ENCODE data around the gene ZNF175.

ZNF175 gene

GRCh38 chr19:51614789-51615188, 43.7 kb downstream of the ZNF175 start:
- ChIA-PET POLR2A (no interaction called here), CTCF (no interaction called here)
- no peak for TF ChIP-seq LEF1 (IDR thresholded peaks at IDR 0.05; ENCODE audit: borderline replicate concordance)
- no peak for TF ChIP-seq SUZ12 (IDR thresholded peaks at IDR 0.05)
- TF ChIP-seq ZNF384 (IDR thresholded peaks at IDR 0.05), result no peak
- no peak for TF ChIP-seq ELF4 (IDR thresholded peaks at IDR 0.05)
- no peak for TF ChIP-seq CTBP1 (IDR thresholded peaks at IDR 0.05; ENCODE audit: borderline replicate concordance)
- no peak for TF ChIP-seq HDGF (IDR thresholded peaks at IDR 0.05; ENCODE audit: borderline replicate concordance)
- TF ChIP-seq FOXA1 (IDR thresholded peaks at IDR 0.05), result no peak
- TF ChIP-seq ARNT (IDR thresholded peaks at IDR 0.05), result no peak
- no peak for TF ChIP-seq FOXK2 (IDR thresholded peaks at IDR 0.05)
- TF ChIP-seq NFRKB (IDR thresholded peaks at IDR 0.05), result no peak
- TF ChIP-seq, protein P1, sequence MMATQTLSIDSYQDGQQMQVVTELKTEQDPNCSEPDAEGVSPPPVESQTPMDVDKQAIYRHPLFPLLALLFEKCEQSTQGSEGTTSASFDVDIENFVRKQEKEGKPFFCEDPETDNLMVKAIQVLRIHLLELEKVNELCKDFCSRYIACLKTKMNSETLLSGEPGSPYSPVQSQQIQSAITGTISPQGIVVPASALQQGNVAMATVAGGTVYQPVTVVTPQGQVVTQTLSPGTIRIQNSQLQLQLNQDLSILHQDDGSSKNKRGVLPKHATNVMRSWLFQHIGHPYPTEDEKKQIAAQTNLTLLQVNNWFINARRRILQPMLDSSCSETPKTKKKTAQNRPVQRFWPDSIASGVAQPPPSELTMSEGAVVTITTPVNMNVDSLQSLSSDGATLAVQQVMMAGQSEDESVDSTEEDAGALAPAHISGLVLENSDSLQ (IDR thresholded peaks at IDR 0.05), result no peak
- no peak for TF ChIP-seq BHLHE40 (IDR thresholded peaks at IDR 0.05; ENCODE audit: borderline replicate concordance)
- no peak for TF ChIP-seq TARDBP (IDR thresholded peaks at IDR 0.05)
- TF ChIP-seq L3MBTL2 (conservative IDR thresholded peaks at IDR 0.05), result no peak
- DNase-seq (ENCODE audit: extremely low spot score), result no peak

- TF ChIP-seq HDGF (IDR thresholded peaks at IDR 0.05; ENCODE audit: borderline replicate concordance), result no peak
- TF ChIP-seq, protein P1 (IDR thresholded peaks at IDR 0.05), result no peak
- TF ChIP-seq FOXA1 (IDR thresholded peaks at IDR 0.05), result no peak
- TF ChIP-seq L3MBTL2 (conservative IDR thresholded peaks at IDR 0.05), result no peak
- no peak for TF ChIP-seq FOXK2 (IDR thresholded peaks at IDR 0.05)
- TF ChIP-seq ZNF384 (IDR thresholded peaks at IDR 0.05), result no peak
- TF ChIP-seq SUZ12 (IDR thresholded peaks at IDR 0.05), result no peak
- no peak for TF ChIP-seq SP1 (IDR thresholded peaks at IDR 0.05)
- no peak for TF ChIP-seq ELF4 (IDR thresholded peaks at IDR 0.05)
- ChIA-PET POLR2A (no interaction called here), CTCF (no interaction called here)
- no peak for DNase-seq (ENCODE audit: extremely low spot score)
Observed at GRCh38 chr19:51615991-51616390, 44.9 kb downstream of the ZNF175 start.

DNA sequence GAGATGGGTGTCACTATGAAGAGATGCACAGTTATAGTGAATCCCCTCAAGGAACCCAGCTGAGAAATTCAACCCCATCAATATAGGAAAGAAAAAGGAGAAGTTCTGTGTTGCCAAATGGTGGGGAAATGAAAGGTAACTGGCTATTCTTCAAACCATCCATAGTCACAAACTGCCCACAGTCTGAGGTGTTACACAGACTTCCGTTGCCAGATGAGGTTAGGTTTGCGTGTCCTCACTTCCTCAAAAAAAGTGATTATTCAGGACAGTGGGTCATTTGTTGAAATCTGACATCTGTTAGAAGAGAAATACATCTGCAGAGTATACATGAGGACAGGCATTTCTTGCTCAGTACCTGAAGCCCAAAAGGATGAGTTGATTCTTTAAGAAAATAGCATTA, 50.1 kb downstream of the ZNF175 start:
- ChIA-PET POLR2A (no interaction called here), CTCF (no interaction called here)
- TF ChIP-seq BHLHE40 (IDR thresholded peaks at IDR 0.05; ENCODE audit: borderline replicate concordance), result no peak
- DNase-seq (ENCODE audit: extremely low spot score), result no peak

DNA sequence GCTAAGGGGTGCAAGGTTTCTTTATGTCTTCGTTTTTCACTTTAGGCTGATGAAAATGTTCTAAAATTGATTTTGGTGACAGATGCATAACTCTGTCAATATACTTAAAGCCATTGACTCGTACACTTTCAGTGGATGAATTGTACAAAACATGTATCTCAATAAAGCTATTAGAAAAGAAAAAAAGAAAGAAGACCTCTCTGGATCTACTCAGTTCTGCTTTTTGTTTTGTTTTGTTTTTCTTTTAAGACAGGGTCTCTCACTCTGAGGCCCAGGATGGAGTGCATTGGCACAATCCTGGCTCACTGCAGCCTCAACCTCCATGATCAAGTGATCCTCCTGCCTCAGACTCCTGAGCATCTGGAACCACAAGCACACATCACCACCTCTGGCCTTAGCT, 55.6 kb downstream of the ZNF175 start:
- ChIA-PET POLR2A (no interaction called here), CTCF (no interaction called here)
- no peak for DNase-seq (ENCODE audit: extremely low spot score)
- TF ChIP-seq SUZ12 (IDR thresholded peaks at IDR 0.05) (no peak), FOXA1 (IDR thresholded peaks at IDR 0.05) (no peak), HDGF (IDR thresholded peaks at IDR 0.05; ENCODE audit: borderline replicate concordance) (no peak), FOXM1 (IDR thresholded peaks at IDR 0.05; ENCODE audit: borderline replicate concordance) (no peak), FOXK2 (IDR thresholded peaks at IDR 0.05) (no peak), SP1 (IDR thresholded peaks at IDR 0.05) (no peak), ELF4 (IDR thresholded peaks at IDR 0.05) (no peak), L3MBTL2 (conservative IDR thresholded peaks at IDR 0.05) (no peak), NFRKB (IDR thresholded peaks at IDR 0.05) (no peak), LEF1 (IDR thresholded peaks at IDR 0.05; ENCODE audit: borderline replicate concordance) (no peak), CTBP1 (IDR thresholded peaks at IDR 0.05; ENCODE audit: borderline replicate concordance) (no peak), BHLHE40 (IDR thresholded peaks at IDR 0.05; ENCODE audit: borderline replicate concordance) (no peak)
- TF ChIP-seq, protein P1 (IDR thresholded peaks at IDR 0.05), result no peak

DNA sequence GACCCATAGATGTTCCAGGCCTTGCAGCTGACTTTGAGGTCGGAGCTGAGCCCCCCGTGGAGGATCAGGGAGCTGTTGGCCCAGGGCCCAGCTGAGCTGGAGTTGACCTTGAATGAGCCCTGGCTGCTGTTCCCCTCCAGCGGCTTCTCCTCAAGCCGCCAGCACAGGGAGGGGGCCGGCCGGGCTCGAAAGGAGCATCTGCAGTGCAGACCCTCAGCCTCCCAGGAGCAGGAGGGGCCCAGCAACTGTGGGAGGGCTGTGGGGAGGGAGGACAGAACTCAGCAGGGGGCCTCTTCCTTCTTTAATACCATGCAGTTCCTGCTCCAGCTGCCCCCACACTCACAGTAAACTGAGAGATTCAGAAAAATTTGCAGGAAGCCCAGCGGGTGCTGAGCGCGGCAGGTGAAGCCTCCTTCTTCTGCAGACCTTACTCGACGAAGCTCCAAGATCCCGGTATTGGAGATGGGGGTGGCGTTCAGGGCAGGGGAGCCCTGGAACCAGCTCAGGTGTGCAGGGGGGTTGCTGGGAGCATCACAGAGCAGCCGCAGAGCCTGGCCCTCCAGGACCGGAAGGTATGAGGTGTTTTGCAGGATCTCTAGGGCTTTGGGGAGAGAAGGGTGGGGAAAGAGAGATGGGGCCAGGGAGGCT, 56.5 kb downstream of the ZNF175 start:
- CTCF ChIA-PET, result no interaction called here
- TF ChIP-seq ARNT (IDR thresholded peaks at IDR 0.05) (no peak), TARDBP (IDR thresholded peaks at IDR 0.05) (no peak), SP1 (IDR thresholded peaks at IDR 0.05) (no peak), FOXA1 (IDR thresholded peaks at IDR 0.05) (no peak), ZNF384 (IDR thresholded peaks at IDR 0.05) (no peak), SUZ12 (IDR thresholded peaks at IDR 0.05) (no peak), CTBP1 (IDR thresholded peaks at IDR 0.05; ENCODE audit: borderline replicate concordance) (no peak), FOXM1 (IDR thresholded peaks at IDR 0.05; ENCODE audit: borderline replicate concordance) (no peak), FOXK2 (IDR thresholded peaks at IDR 0.05) (no peak), HDGF (IDR thresholded peaks at IDR 0.05; ENCODE audit: borderline replicate concordance) (no peak), LEF1 (IDR thresholded peaks at IDR 0.05; ENCODE audit: borderline replicate concordance) (no peak), L3MBTL2 (conservative IDR thresholded peaks at IDR 0.05) (no peak), NFRKB (IDR thresholded peaks at IDR 0.05) (no peak), ELF4 (IDR thresholded peaks at IDR 0.05) (no peak)
- TF ChIP-seq, protein P1 (IDR thresholded peaks at IDR 0.05), result no peak
- POLR2A ChIA-PET, result no interaction called here
- no peak for DNase-seq (ENCODE audit: extremely low spot score)
